HCT116 (cell line): Measurements from ENCODE around the gene CCDC146. TPM values are rescaled to one million over a fixed set of nuclear protein-coding genes. Genes with fewer than 3 reads are reported as not detected.

Experiments
- ATAC-seq: fragments of 200-7000 bp; cut with Tn5 transposase; 2 replicates; pipeline ENCODE4 v1.9.1; 2020; ENCODE audit warnings: mild to moderate bottlenecking, moderate library complexity
- BruUV-seq: library from RNA; stranded (reverse); fragments of 400-500 nt; replicated peaks from 2 replicates; lab custom pipeline; 2021; lab: Mats Ljungman, UMichigan
- CTCF ChIA-PET: fragments of 300-600 bp; sonication (Branson Sonifier 250); formaldehyde crosslinking; loops from one replicate; lab custom pipeline; 2021; ENCODE audit warnings: antibody characterized with exemption; lab: Charles Lee
- POLR2A ChIA-PET: fragments of 300-600, 350-600 bp; sonication (Branson Sonifier 250); formaldehyde crosslinking; loops from one replicate; lab custom pipeline; 2021; ENCODE audit warnings: antibody characterized with exemption; lab: Charles Lee
- RAD21 ChIA-PET, 2 experiments: fragments of 300-600 bp; sonication (Branson Sonifier 250); formaldehyde crosslinking; loops; one replicate each; lab custom pipeline; 2023; ENCODE audit warnings: low total read pairs in 2 of 2; ENCODE audit not compliant: uncharacterized antibody in 2 of 2, unreplicated experiment in 2 of 2, low non-redundant PET in 1 of 2; lab: Charles Lee
- DNase-seq: peaks from one replicate; pipeline ENCODE4 v3.0.0-alpha.2; 2010; ENCODE audit warnings: low read depth, low spot score
- H2AFZ ChIP-seq: fragments of 200-600 bp; shearing (Covaris generic), sonication (generic); 2 replicates; pipeline ENCODE4 v1.6.1; 2017; ENCODE audit warnings: low read depth, mixed run types, mixed read lengths, antibody characterized with exemption, low read length; ENCODE audit not compliant: poor library complexity, severe bottlenecking
- H3K27ac ChIP-seq: 2 replicates; pipeline ENCODE4 v1.5.1; 2012; ENCODE audit warnings: low read depth, low read length
- H3K27me3 ChIP-seq: fragments of 200-600 bp; sonication (generic); 2 replicates; pipeline ENCODE4 v1.6.1; 2016; ENCODE audit warnings: mixed run types, low read length, mixed read lengths; ENCODE audit not compliant: insufficient read depth
- H3K36me3 ChIP-seq, 2 experiments: fragments of 200-500 bp in 1 of 2; fragments of 200-600 bp in 1 of 2; sonication (Bioruptor generic) in 1 of 2; sonication (generic) in 1 of 2; 2 replicates each; pipeline versions ENCODE4 v1.5.1 to v1.6.1; 2014 to 2016; ENCODE audit warnings: low read length in 2 of 2, inconsistent platforms in 1 of 2, mixed read lengths in 1 of 2, mixed run types in 1 of 2; ENCODE audit not compliant: insufficient read depth in 2 of 2, control insufficient read depth in 1 of 2
- H3K4me1 ChIP-seq, 2 experiments: fragments of 200-600 bp in 1 of 2; sonication (generic) in 1 of 2; 2 replicates each; pipeline versions ENCODE4 v1.5.1 to v1.6.1; 2012 to 2017; ENCODE audit warnings: low read length in 2 of 2, inconsistent platforms in 1 of 2, mild to moderate bottlenecking in 1 of 2, mixed read lengths in 1 of 2, mixed run types in 1 of 2, moderate library complexity in 1 of 2; ENCODE audit not compliant: insufficient read depth in 2 of 2, control insufficient read depth in 1 of 2
- H3K4me2 ChIP-seq: fragments of 200-600 bp; sonication (generic); 2 replicates; pipeline ENCODE4 v1.6.1; 2017; ENCODE audit warnings: mixed run types, low read length, mixed read lengths
- H3K4me3 ChIP-seq, 2 experiments: fragments of 200-600 bp in 1 of 2; sonication (generic) in 1 of 2; replicated peaks in 1 of 2; 2 replicates each; pipeline ENCODE4 v1.5.1; 2011 to 2016; ENCODE audit warnings: low read length in 2 of 2, control low read depth in 1 of 2, low read depth in 1 of 2, mild to moderate bottlenecking in 1 of 2, mixed read lengths in 1 of 2, mixed run types in 1 of 2
- H3K79me2 ChIP-seq: fragments of 200-600 bp; sonication (generic); 2 replicates; pipeline ENCODE4 v1.6.1; 2017; ENCODE audit warnings: mild to moderate bottlenecking, mixed run types, low read length, moderate library complexity, mixed read lengths; ENCODE audit not compliant: insufficient read depth
- H3K9ac ChIP-seq: fragments of 200-600 bp; sonication (generic); 2 replicates; pipeline ENCODE4 v1.6.1; 2016; ENCODE audit warnings: low read length, mixed read lengths
- H3K9me2 ChIP-seq: fragments of 200-600 bp; sonication (generic), shearing (Covaris generic); 2 replicates; pipeline ENCODE4 v1.6.1; 2017; ENCODE audit warnings: mixed run types, mild to moderate bottlenecking, moderate library complexity; ENCODE audit not compliant: insufficient read depth
- H3K9me3 ChIP-seq, 2 experiments: fragments of 200-500 bp in 1 of 2; fragments of 200-600 bp in 1 of 2; sonication (Bioruptor generic) in 1 of 2; sonication (generic) in 1 of 2; 2 replicates each; pipeline ENCODE4 v1.6.1; 2014 to 2017; ENCODE audit warnings: low read length in 2 of 2, mixed read lengths in 2 of 2, inconsistent platforms in 1 of 2, low read depth in 1 of 2, mild to moderate bottlenecking in 1 of 2, mixed run types in 1 of 2, moderate library complexity in 1 of 2; ENCODE audit not compliant: control insufficient read depth in 1 of 2, insufficient read depth in 1 of 2
- H4K20me1 ChIP-seq: fragments of 200-600 bp; sonication (generic), shearing (Covaris generic); 2 replicates; pipeline ENCODE4 v1.6.1; 2017; ENCODE audit warnings: mixed run types, mild to moderate bottlenecking, moderate library complexity; ENCODE audit not compliant: insufficient read depth
- CBX3 ChIP-seq: IDR thresholded peaks from 2 replicates; pipeline ENCODE4 v1.6.1; 2012; ENCODE audit warnings: low read depth
- CTCF ChIP-seq, 3 experiments: fragments of 200-600 bp in 1 of 3; sonication (generic) in 1 of 3; IDR thresholded peaks in 2 of 3; conservative IDR thresholded peaks in 1 of 3; 2 replicates each; pipeline ENCODE4 v1.5.1; 2012 to 2017; ENCODE audit warnings: low read depth in 2 of 3, low read length in 2 of 3, antibody characterized with exemption in 1 of 3, borderline replicate concordance in 1 of 3, control low read depth in 1 of 3, mild to moderate bottlenecking in 1 of 3, mixed read lengths in 1 of 3, mixed run types in 1 of 3, moderate library complexity in 1 of 3; ENCODE audit not compliant: insufficient read depth in 1 of 3
- ELF1 ChIP-seq: IDR thresholded peaks from 2 replicates; pipeline ENCODE4 v1.6.1; 2012; ENCODE audit warnings: low read depth, borderline replicate concordance
- EZH2 ChIP-seq: fragments of 200-600 bp; sonication (generic); IDR thresholded peaks from 2 replicates; pipeline ENCODE4 v1.6.1; 2017; ENCODE audit warnings: antibody characterized with exemption, mixed run types
- EZH2phosphoT487 ChIP-seq: fragments of 200-600 bp; IDR thresholded peaks from 2 replicates; pipeline ENCODE4 v1.6.1; 2018; ENCODE audit warnings: antibody characterized with exemption, borderline replicate concordance
- MAX ChIP-seq: IDR thresholded peaks from 2 replicates; pipeline ENCODE4 v1.6.1; 2012
- SP1 ChIP-seq: IDR thresholded peaks from 2 replicates; pipeline ENCODE4 v1.6.1; 2012; ENCODE audit warnings: low read depth
- TCF7L2 ChIP-seq: IDR thresholded peaks from 2 replicates; pipeline ENCODE4 v1.7.0; 2011; ENCODE audit warnings: borderline replicate concordance, inconsistent platforms; ENCODE audit not compliant: insufficient read depth, insufficient read length; ENCODE audit errors: extremely low read depth
- ZFX ChIP-seq: fragments of 450-650 bp; IDR thresholded peaks from 2 replicates; pipeline ENCODE4 v1.6.1; 2017
- ZNF274 ChIP-seq: fragments of 200-500 bp; sonication (Bioruptor generic); IDR thresholded peaks from 2 replicates; pipeline ENCODE4 v1.6.1; 2014; ENCODE audit warnings: mild to moderate bottlenecking, low read depth, low read length, inconsistent platforms
- intact Hi-C: fragments of 100-400 bp; cut with micrococcal nuclease; formaldehyde crosslinking; loops from 2 replicates; pipeline ENCODE4 v1.10.0; 2022
- total RNA-seq: library from RNA; stranded (reverse); gene quantifications from one replicate; pipeline ENCODE4 v1.2.1, GENCODE V29; 2021; ENCODE audit not compliant: unreplicated experiment
- TF ChIP-seq, protein P1 (sequence below): IDR thresholded peaks from 2 replicates; pipeline ENCODE4 v1.6.1; 2011; ENCODE audit warnings: mild to moderate bottlenecking, low read length, moderate library complexity; ENCODE audit not compliant: insufficient replicate concordance; ENCODE audit errors: extremely low read depth
- TF ChIP-seq, protein P2 (sequence below): IDR thresholded peaks from 2 replicates; pipeline ENCODE4 v1.6.1; 2012; ENCODE audit warnings: low read depth

The CCDC146 gene
- total RNA-seq, 1 experiment from 2014 or later, result 6.3 TPM

DNA sequence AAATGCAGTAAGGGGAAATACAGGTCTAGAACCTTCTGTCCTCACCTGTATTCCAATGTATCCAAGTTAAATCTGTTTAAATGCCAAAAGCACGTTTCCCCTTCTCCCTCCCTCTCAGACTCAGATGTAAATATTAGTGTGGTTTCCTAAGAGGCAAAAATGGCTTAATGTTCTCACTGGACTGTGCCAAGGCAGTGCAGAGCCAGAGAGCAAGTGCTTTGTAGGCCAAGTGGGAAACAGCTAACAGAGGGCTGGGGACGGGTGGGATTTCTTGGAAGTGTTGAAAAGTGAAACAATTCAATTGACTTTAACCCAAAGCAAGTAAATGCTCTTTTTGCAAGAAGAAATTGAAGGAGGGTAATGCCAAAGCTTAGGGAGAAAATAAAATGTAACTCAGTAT, 190.7 kb downstream of the CCDC146 start:
- Histone ChIP-seq H3K27ac (no peak overlapping the region), H3K4me2 (no peak overlapping the region), H3K9ac (no peak overlapping the region), H3K79me2 (no peaks in the 10 kb centered on the region), H3K27me3 (no peaks in the 10 kb centered on the region), H3K9me2 (no peaks in the 10 kb centered on the region), H3K36me3 (no peaks in the 10 kb centered on the region), H2AFZ (no peak overlapping the region), H3K4me3 (no peak overlapping the region), H3K4me1 (peaks cover 3 to 29% of the 10 kb centered on the region in 2 experiments; a peak in 2 of 4 replicates), H4K20me1 (no peaks in the 10 kb centered on the region)
- POLR2A ChIA-PET, result no interaction called here
- BruUV-seq, result no TSS peak
- RAD21 ChIA-PET, result no interaction called here
- CTCF ChIA-PET, result no interaction called here
- intact Hi-C loops, result no loop called here
- no peak for DNase-seq
- TF ChIP-seq EZH2phosphoT487 (no peak), EZH2 (no peak), TCF7L2 (no peak), ZNF274 (no peak), ELF1 (no peak), CTCF (IDR thresholded peaks at IDR 0.05 in 2 of 3, conservative IDR thresholded peaks at IDR 0.05 in 1 of 3; ENCODE audit: borderline replicate concordance in 1 of 3, insufficient read depth in 1 of 3, low read depth in 2 of 3, low read length in 2 of 3) (no peak), MAX (no peak), ZFX (no peak), SP1 (no peak), CBX3 (no peak)
- TF ChIP-seq, protein P1, sequence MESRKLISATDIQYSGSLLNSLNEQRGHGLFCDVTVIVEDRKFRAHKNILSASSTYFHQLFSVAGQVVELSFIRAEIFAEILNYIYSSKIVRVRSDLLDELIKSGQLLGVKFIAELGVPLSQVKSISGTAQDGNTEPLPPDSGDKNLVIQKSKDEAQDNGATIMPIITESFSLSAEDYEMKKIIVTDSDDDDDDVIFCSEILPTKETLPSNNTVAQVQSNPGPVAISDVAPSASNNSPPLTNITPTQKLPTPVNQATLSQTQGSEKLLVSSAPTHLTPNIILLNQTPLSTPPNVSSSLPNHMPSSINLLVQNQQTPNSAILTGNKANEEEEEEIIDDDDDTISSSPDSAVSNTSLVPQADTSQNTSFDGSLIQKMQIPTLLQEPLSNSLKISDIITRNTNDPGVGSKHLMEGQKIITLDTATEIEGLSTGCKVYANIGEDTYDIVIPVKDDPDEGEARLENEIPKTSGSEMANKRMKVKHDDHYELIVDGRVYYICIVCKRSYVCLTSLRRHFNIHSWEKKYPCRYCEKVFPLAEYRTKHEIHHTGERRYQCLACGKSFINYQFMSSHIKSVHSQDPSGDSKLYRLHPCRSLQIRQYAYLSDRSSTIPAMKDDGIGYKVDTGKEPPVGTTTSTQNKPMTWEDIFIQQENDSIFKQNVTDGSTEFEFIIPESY, result no peak
- TF ChIP-seq, protein P2, sequence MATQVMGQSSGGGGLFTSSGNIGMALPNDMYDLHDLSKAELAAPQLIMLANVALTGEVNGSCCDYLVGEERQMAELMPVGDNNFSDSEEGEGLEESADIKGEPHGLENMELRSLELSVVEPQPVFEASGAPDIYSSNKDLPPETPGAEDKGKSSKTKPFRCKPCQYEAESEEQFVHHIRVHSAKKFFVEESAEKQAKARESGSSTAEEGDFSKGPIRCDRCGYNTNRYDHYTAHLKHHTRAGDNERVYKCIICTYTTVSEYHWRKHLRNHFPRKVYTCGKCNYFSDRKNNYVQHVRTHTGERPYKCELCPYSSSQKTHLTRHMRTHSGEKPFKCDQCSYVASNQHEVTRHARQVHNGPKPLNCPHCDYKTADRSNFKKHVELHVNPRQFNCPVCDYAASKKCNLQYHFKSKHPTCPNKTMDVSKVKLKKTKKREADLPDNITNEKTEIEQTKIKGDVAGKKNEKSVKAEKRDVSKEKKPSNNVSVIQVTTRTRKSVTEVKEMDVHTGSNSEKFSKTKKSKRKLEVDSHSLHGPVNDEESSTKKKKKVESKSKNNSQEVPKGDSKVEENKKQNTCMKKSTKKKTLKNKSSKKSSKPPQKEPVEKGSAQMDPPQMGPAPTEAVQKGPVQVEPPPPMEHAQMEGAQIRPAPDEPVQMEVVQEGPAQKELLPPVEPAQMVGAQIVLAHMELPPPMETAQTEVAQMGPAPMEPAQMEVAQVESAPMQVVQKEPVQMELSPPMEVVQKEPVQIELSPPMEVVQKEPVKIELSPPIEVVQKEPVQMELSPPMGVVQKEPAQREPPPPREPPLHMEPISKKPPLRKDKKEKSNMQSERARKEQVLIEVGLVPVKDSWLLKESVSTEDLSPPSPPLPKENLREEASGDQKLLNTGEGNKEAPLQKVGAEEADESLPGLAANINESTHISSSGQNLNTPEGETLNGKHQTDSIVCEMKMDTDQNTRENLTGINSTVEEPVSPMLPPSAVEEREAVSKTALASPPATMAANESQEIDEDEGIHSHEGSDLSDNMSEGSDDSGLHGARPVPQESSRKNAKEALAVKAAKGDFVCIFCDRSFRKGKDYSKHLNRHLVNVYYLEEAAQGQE, result no peak
- TF ChIP-seq, all 23 proteins: peak for 0
- no peak for ATAC-seq
- H3K9me3 ChIP-seq, result no peaks in the 10 kb centered on the region
